Retinal pigment epithelial cell (primary cell): Measurements from ENCODE around the gene SMARCB1.
A peak's percentile ranks its signal among the peaks of the same experiment; 100 is the strongest.

Experiments used
- DNase-seq: peaks from one replicate; pipeline ENCODE4 v3.0.0-alpha.2; 2010; ENCODE audit warnings: low read depth
- H3K4me3 ChIP-seq: 2 replicates; pipeline ENCODE4 v1.5.1; 2011; ENCODE audit warnings: mild to moderate bottlenecking, low read length, control low read depth, moderate library complexity
- TF ChIP-seq, protein P1 (sequence below): conservative IDR thresholded peaks from 2 replicates; pipeline ENCODE4 v1.5.1; 2011; ENCODE audit warnings: low read depth, low read length, control low read depth, inconsistent platforms

SMARCB1 gene

DNA sequence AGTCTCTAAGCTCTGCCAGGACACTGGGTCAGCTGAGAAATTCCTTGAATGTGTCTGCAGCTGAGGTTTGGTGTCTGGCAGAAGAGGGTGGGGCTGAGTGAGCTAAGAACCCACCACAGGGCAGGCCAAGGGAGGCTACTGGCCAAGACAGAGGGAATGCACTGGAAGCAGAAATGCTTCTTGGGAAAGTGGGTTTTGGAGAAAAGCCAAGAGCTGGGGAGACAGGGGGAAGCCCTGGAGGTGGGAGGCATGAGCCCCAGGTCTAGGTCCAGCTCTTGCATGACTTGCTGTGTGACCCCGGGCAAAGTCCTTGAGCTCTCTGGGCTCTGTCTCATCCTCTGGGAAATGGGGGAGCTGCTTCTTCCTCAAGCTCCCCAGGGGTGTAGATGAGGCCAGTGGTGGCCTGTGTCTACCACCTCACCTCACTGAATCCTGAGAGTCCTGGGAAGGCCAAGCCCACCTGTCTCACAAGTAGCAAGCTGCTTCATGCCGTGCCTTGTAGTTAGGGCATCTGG, 11.8 kb upstream of the SMARCB1 start:
- TF ChIP-seq, protein P1, sequence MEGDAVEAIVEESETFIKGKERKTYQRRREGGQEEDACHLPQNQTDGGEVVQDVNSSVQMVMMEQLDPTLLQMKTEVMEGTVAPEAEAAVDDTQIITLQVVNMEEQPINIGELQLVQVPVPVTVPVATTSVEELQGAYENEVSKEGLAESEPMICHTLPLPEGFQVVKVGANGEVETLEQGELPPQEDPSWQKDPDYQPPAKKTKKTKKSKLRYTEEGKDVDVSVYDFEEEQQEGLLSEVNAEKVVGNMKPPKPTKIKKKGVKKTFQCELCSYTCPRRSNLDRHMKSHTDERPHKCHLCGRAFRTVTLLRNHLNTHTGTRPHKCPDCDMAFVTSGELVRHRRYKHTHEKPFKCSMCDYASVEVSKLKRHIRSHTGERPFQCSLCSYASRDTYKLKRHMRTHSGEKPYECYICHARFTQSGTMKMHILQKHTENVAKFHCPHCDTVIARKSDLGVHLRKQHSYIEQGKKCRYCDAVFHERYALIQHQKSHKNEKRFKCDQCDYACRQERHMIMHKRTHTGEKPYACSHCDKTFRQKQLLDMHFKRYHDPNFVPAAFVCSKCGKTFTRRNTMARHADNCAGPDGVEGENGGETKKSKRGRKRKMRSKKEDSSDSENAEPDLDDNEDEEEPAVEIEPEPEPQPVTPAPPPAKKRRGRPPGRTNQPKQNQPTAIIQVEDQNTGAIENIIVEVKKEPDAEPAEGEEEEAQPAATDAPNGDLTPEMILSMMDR = no peak
- no peak overlapping the region for H3K4me3 ChIP-seq
- peak; percentile 76 for DNase-seq

DNA sequence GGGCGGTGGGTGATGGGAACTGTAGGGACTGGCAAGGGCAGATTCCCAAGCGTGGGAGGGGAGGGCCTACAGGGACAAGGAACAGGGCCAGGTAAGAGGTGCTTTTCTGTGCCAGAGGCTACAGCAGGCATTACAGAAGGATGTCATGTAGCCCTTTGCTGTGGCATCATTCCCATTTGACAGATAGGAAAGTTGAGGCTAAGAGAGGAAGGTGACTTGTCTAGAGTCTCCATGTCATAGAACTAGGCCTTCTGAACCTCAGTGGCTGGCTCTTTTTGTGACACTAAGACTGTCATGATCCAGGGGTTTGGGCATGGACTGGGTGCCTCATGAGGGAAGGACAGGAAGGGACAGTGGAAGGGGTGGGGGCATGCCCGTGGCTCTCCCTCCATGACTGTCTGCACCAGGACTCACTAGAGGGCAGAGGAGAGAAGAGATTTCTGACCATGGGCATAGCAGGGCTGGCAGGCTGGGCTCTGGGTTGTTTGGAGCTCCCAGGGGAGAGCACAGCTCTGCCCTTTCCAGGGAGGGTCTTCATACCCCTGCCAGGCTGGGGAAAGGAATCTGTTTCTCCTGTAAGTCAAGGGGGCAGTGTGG, 10.9 kb upstream of the SMARCB1 start:
- no peak overlapping the region for H3K4me3 ChIP-seq
- TF ChIP-seq, protein P1 = no peak
- no peak for DNase-seq

DNA sequence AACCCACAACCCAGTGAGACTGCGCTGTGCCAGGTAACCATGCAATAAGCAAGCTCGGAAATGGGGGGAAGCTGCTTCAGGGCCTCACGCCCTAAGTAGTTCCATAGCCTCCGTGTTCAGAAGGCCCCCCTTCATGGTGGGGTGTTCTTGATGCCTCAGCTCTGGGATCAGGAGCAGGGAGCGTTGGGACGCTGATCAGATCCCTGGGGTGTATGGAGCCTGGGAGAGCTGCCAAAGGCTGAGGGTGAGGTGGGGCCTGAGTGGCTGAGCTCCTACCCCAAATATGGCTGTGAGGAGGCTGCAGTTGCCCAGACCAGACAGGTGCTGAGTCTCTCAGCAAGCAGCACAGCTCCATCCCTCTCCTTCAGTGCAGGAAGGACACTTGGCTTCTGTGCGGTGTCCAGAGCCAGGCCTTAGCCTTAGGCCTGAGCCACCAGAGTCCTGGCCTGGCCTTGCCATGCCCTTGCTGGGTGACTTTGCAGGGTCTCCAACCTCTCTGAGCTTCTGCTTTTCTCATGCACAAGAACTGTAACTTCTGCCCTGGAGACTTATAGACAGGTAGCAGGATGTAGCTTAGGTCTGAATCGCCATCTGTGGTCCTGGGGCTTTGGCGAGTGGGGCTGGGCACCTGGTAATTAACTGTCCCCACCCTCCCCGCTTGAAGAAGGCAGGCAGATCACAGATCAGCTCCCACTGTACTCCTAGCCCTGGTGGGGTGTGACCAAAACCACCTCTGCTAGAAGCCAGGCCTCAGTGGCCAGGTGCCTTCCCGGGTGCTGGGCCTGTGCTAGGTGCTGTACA, 8.8 kb upstream of the SMARCB1 start:
- DNase-seq = no peak

DNA sequence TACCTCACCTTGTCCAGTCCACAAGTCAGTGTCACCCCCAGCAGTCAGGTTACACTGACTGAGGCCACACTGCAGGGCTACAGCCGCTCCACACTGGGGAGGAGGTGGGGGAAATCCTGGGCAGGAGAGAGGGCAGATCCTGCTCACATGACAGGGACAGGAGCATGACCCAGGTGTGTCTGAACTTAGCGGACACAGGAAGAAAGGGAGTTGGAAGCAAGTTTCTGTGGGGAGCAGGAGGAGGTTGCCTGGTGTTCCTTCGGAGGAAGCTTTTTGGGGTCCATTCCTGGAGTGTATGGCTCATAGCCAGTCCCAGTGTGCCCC, 8.2 kb upstream of the SMARCB1 start:
- TF ChIP-seq, protein P1 = no peak
- H3K4me3 ChIP-seq = no peak overlapping the region
- no peak for DNase-seq

More for the DNA sequence above, 8.8 kb upstream of the SMARCB1 start:
- no peak overlapping the region for H3K4me3 ChIP-seq
- TF ChIP-seq, protein P1 = no peak

DNA sequence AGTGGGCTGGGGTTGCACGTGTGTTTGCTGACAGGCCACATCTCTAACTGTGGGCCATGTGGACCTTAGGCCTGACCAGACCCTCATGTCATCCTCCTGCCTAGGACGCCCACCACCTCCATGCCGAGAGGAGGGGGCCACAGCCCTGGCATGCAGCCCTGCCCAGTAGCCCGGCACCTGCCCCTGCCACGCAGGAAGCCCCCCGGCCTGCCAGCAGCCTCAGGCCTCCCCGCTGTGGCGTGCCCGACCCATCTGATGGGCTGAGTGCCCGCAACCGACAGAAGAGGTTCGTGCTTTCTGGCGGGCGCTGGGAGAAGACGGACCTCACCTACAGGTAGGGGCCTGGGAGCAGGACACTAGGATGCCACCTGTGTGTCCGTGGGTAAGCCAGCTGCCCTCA, 7.7 kb upstream of the SMARCB1 start:
- TF ChIP-seq, protein P1 = no peak
- DNase-seq = no peak
- no peak overlapping the region for H3K4me3 ChIP-seq

DNA sequence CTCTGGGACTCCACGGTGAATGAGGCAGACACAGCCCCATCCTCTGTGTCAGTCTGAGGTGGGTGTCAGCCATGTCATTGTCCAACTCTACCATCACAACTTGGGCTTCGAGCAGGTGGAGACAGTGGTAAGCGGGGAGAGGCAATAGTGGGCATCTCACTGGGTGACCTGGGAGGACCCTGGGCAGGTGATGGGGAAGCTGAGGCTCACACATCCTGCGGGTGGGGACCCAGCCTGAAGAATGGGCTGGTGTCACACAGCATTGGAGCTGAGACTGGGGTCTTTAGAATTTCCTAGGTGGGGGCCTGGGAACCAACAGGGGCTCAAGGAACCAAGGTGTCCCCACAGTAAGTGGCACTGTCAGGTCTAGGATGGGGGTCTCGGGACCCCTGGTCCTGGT, 7.0 kb upstream of the SMARCB1 start:
- TF ChIP-seq, protein P1 = no peak
- DNase-seq = no peak
- no peak overlapping the region for H3K4me3 ChIP-seq
